GM12891 (cell line): ENCODE data around the gene ADAMTSL3.
"Not testable (repeated sequence)": the region's sequence is repeated elsewhere in the genome, so short reads cannot be mapped to it uniquely, and the experiment has no call there.

Experiments used
- DNase-seq: peaks from one replicate; pipeline ENCODE4 v3.0.0; 2011; ENCODE audit warnings: low spot score; ENCODE audit not compliant: insufficient read length
- FAIRE-seq: peaks from 2 replicates; lab custom pipeline; 2011; peaks lifted over from hg19 to GRCh38; lab: Jason Lieb, UNC
- PAX5 ChIP-seq: IDR thresholded peaks from 2 replicates; pipeline ENCODE4 v1.6.1; 2011; ENCODE audit warnings: low read length, moderate library complexity, mild to moderate bottlenecking; ENCODE audit not compliant: insufficient read depth, severe bottlenecking
- POLR2A ChIP-seq: IDR thresholded peaks from 2 replicates; pipeline ENCODE4 v1.6.1; 2011; ENCODE audit warnings: low read depth, low read length, control low read depth
- POLR2AphosphoS5 ChIP-seq: IDR thresholded peaks from 2 replicates; pipeline ENCODE4 v1.6.1; 2011; ENCODE audit warnings: low read depth, low read length, control low read depth
- POU2F2 ChIP-seq: IDR thresholded peaks from 2 replicates; pipeline ENCODE4 v1.6.1; 2011; ENCODE audit warnings: low read depth, mild to moderate bottlenecking, control low read depth, low read length, moderate library complexity
- SPI1 ChIP-seq: IDR thresholded peaks from 2 replicates; pipeline ENCODE4 v1.6.1; 2011; ENCODE audit warnings: low read depth, low read length, control low read depth
- TAF1 ChIP-seq: IDR thresholded peaks from 2 replicates; pipeline ENCODE4 v1.6.1; 2011; ENCODE audit warnings: low read depth, low read length, control low read depth

Gene ADAMTSL3

GRCh38 chr15:83699028-83699427 lies 45.1 kb downstream of the ADAMTSL3 start:
- DNase-seq (no peak), FAIRE-seq (no peak)
- TF ChIP-seq TAF1 (no peak), POLR2A (no peak), SPI1 (no peak), PAX5 (no peak), POU2F2 (no peak), POLR2AphosphoS5 (no peak)

- no peak for TF ChIP-seq POLR2A
- TF ChIP-seq TAF1 = no peak
- no peak for TF ChIP-seq POLR2AphosphoS5
- FAIRE-seq = no peak
- no peak for DNase-seq
Observed at GRCh38 chr15:83700082-83700481, 46.2 kb downstream of the ADAMTSL3 start.

- DNase-seq, FAIRE-seq: not testable (repeated sequence)
Observed at GRCh38 chr15:83702314-83702713, 48.4 kb downstream of the ADAMTSL3 start.

GRCh38 chr15:83708328-83708727 lies 54.4 kb downstream of the ADAMTSL3 start:
- DNase-seq = no peak
- no peak for FAIRE-seq

GRCh38 chr15:83709241-83709640 lies 55.3 kb downstream of the ADAMTSL3 start:
- no peak for FAIRE-seq
- no peak for TF ChIP-seq POLR2A
- no peak for DNase-seq

More at GRCh38 chr15:83708328-83708727, 54.4 kb downstream of the ADAMTSL3 start:
- no peak for TF ChIP-seq POU2F2
- TF ChIP-seq POLR2AphosphoS5 = no peak
- TF ChIP-seq SPI1 = no peak
- no peak for TF ChIP-seq POLR2A
- no peak for TF ChIP-seq PAX5
- TF ChIP-seq TAF1 = no peak

GRCh38 chr15:83709811-83710210 lies 55.9 kb downstream of the ADAMTSL3 start:
- no peak for TF ChIP-seq SPI1
- no peak for TF ChIP-seq TAF1
- TF ChIP-seq POLR2A = no peak
- TF ChIP-seq PAX5 = no peak
- TF ChIP-seq POU2F2 = no peak
- no peak for TF ChIP-seq POLR2AphosphoS5
- FAIRE-seq (no peak), DNase-seq (no peak)

GRCh38 chr15:83710452-83710851 lies 56.5 kb downstream of the ADAMTSL3 start:
- FAIRE-seq = no peak
- DNase-seq = no peak
- TF ChIP-seq PAX5 = no peak
- no peak for TF ChIP-seq POLR2A
- no peak for TF ChIP-seq TAF1
- no peak for TF ChIP-seq POU2F2
- TF ChIP-seq POLR2AphosphoS5 = no peak
- TF ChIP-seq SPI1 = no peak

- FAIRE-seq = no peak
- no peak for DNase-seq
- TF ChIP-seq POLR2A (no peak), POLR2AphosphoS5 (no peak), POU2F2 (no peak), SPI1 (no peak), PAX5 (no peak), TAF1 (no peak)
Observed at GRCh38 chr15:83711236-83711635, 57.3 kb downstream of the ADAMTSL3 start.

GRCh38 chr15:83713242-83713641 lies 59.3 kb downstream of the ADAMTSL3 start:
- no peak for FAIRE-seq

GRCh38 chr15:83714939-83715628 lies 61.2 kb downstream of the ADAMTSL3 start:
- DNase-seq (no peak), FAIRE-seq (no peak)
- TF ChIP-seq SPI1 = no peak
- TF ChIP-seq POLR2A = no peak
- no peak for TF ChIP-seq POU2F2
- no peak for TF ChIP-seq POLR2AphosphoS5
- no peak for TF ChIP-seq PAX5
- TF ChIP-seq TAF1 = no peak

More at GRCh38 chr15:83713242-83713641, 59.3 kb downstream of the ADAMTSL3 start:
- no peak for DNase-seq
- TF ChIP-seq PAX5 (no peak), POU2F2 (no peak), TAF1 (no peak), POLR2AphosphoS5 (no peak), POLR2A (no peak), SPI1 (no peak)

GRCh38 chr15:83716605-83717004 lies 62.7 kb downstream of the ADAMTSL3 start:
- DNase-seq (no peak), FAIRE-seq (no peak)
- no peak for TF ChIP-seq POU2F2
- TF ChIP-seq TAF1 = no peak
- TF ChIP-seq PAX5 = no peak
- TF ChIP-seq SPI1 = no peak
- no peak for TF ChIP-seq POLR2A
- TF ChIP-seq POLR2AphosphoS5 = no peak
